Measurements from ENCODE around the gene CACNA1A. TPM values are rescaled to one million over a fixed set of nuclear protein-coding genes. Genes with fewer than 3 reads are reported as not detected.

CACNA1A gene
- total and polyA plus RNA-seq, 2 of the 13 experiments (the other 11 are each of a cell fraction or from before 2014, with no cell fraction given): not detected

DNA sequence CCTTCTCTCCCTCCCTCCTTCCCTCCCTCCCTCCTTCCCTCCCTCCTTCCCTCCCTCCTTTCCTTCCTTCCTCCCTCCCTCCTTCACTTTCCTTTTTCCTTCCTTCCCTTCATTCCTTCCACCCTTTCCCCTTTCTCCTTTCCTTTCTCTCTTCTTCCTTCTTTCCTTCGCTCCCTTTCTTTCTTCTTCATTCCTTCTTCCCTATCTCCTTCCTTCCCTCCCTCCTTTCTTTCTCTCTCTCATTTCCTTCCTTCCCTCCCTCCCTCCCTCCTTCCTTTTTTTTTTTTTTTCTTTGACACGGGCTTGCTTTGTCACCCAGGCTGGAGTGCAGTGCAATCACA, 250.6 kb downstream of the CACNA1A start:
- Histone ChIP-seq H3K4me3 (replicated peaks in 1 of 3; ENCODE audit: insufficient read depth in 1 of 3, low read depth in 2 of 3, low read length in 3 of 3) (no peak overlapping the region), H2AFZ (ENCODE audit: low read length) (no peak overlapping the region), H4K20me1 (ENCODE audit: insufficient read depth, low read length) (no peaks in the 10 kb centered on the region), H3K79me2 (ENCODE audit: insufficient read depth, low read length) (no peaks in the 10 kb centered on the region), H3K4me1 (ENCODE audit: insufficient read depth, low read length) (no peaks in the 10 kb centered on the region), H3K9ac (ENCODE audit: insufficient read depth, low read depth, low read length) (no peak overlapping the region), H3K4me2 (ENCODE audit: low read depth, low read length) (no peak overlapping the region), H3K27me3 (ENCODE audit: control insufficient read depth in 1 of 2, insufficient read depth in 2 of 2, low read length in 2 of 2) (peaks cover 1 to 21% of the 10 kb centered on the region in 2 experiments; a peak in 2 of 5 replicates), H3K9me3 (ENCODE audit: low read length) (no peaks in the 10 kb centered on the region), H3K27ac (ENCODE audit: extremely low read length, insufficient read depth, low read length) (no peak overlapping the region), H3K36me3 (replicated peaks in 1 of 2; ENCODE audit: control insufficient read depth in 1 of 2, insufficient read depth in 2 of 2, low read length in 2 of 2) (no peaks in the 10 kb centered on the region)
- no TSS peak for BruUV-seq (replicated peaks)
- ATAC-seq (no peak), DNase-seq (ENCODE audit: low spot score) (no peak), FAIRE-seq (no peak)
- in situ Hi-C loops (cut with HindIII; ENCODE audit: extremely low pct_ligation_motif_present, low pct_unique_long_range_greater_than_20kb) (no loop called here), intact Hi-C loops (cut with micrococcal nuclease; ENCODE audit: unreplicated experiment) (no loop called here)
- TF ChIP-seq TOPORS (CRISPR knock-in tag; IDR thresholded peaks at IDR 0.05) (no peak), HNRNPK (IDR thresholded peaks at IDR 0.05; ENCODE audit: low read depth, low read length, poor library complexity, severe bottlenecking) (peak; percentile 11), SMC3 (IDR thresholded peaks at IDR 0.05; ENCODE audit: low read length) (no peak)
- 16% methylated on average over 2 of the region's 2 CpGs for WGBS (ENCODE audit: low lambda C conversion rate)
- CTCF ChIA-PET (ENCODE audit: low intra/inter-chr PET ratio, low total read pairs): no interaction called here
- POLR2A ChIA-PET: no interaction called here

DNA sequence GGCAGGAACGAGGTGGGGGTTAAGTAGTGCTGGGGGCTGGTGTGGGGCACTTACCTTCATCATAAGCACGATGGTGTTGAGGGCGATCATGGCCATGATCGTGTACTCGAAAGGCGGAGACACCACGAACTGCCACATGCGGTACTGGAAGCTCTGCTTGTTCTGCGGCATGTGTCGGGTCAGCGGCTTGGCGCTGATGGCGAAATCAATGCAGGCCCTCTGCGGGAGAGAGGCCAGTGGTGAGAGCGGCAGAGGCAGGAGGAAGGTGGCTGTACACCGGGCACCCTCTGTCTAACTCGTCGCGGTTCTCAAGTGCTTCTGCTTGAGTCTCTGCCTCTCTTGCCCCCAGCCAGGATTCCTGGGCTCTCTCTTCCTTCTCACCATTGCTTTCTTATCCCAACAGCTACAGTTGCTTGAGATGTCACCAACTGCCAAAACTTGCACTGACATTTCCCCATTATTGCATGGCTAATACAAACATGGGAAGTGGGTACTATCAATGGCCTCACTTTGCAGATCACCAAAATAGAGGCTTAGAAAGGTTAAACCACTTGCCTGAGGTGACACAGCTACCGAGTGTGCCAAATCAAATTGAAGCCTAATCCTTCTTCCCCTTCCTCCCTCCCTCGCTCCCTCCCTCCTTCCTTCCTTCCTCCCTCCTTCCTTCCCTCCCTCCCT, 251.1 kb downstream of the CACNA1A start:
- Histone ChIP-seq H4K20me1 (ENCODE audit: insufficient read depth, low read length) (no peaks in the 10 kb centered on the region), H3K9ac (ENCODE audit: insufficient read depth, low read depth, low read length) (no peak overlapping the region), H3K27me3 (ENCODE audit: control insufficient read depth in 1 of 2, insufficient read depth in 2 of 2, low read length in 2 of 2) (peaks cover 1 to 21% of the 10 kb centered on the region in 2 experiments; a peak in 2 of 5 replicates), H3K4me1 (ENCODE audit: insufficient read depth, low read length) (no peaks in the 10 kb centered on the region), H3K4me3 (replicated peaks in 1 of 3; ENCODE audit: insufficient read depth in 1 of 3, low read depth in 2 of 3, low read length in 3 of 3) (no peak overlapping the region), H3K27ac (ENCODE audit: extremely low read length, insufficient read depth, low read length) (no peak overlapping the region), H3K79me2 (ENCODE audit: insufficient read depth, low read length) (no peaks in the 10 kb centered on the region), H3K4me2 (ENCODE audit: low read depth, low read length) (no peak overlapping the region), H3K36me3 (replicated peaks in 1 of 2; ENCODE audit: control insufficient read depth in 1 of 2, insufficient read depth in 2 of 2, low read length in 2 of 2) (no peaks in the 10 kb centered on the region), H3K9me3 (ENCODE audit: low read length) (no peaks in the 10 kb centered on the region), H2AFZ (ENCODE audit: low read length) (no peak overlapping the region)
- in situ Hi-C loops (cut with HindIII; ENCODE audit: extremely low pct_ligation_motif_present, low pct_unique_long_range_greater_than_20kb): no loop called here
- ChIA-PET POLR2A (no interaction called here), CTCF (ENCODE audit: low intra/inter-chr PET ratio, low total read pairs) (no interaction called here)
- no TSS peak for BruUV-seq (replicated peaks)
- 24% methylated on average over 20 of the region's 21 CpGs for WGBS (ENCODE audit: low lambda C conversion rate)
- no peak for TF ChIP-seq NFYB (CRISPR knock-in tag; IDR thresholded peaks at IDR 0.05)
- peak; percentile 46 for TF ChIP-seq HNRNPK (IDR thresholded peaks at IDR 0.05; ENCODE audit: low read depth, low read length, poor library complexity, severe bottlenecking)
- TF ChIP-seq, protein P1, sequence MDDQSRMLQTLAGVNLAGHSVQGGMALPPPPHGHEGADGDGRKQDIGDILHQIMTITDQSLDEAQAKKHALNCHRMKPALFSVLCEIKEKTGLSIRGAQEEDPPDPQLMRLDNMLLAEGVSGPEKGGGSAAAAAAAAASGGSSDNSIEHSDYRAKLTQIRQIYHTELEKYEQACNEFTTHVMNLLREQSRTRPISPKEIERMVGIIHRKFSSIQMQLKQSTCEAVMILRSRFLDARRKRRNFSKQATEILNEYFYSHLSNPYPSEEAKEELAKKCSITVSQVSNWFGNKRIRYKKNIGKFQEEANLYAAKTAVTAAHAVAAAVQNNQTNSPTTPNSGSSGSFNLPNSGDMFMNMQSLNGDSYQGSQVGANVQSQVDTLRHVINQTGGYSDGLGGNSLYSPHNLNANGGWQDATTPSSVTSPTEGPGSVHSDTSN (CRISPR knock-in tag; IDR thresholded peaks at IDR 0.05; ENCODE audit: borderline replicate concordance): no peak
- TF ChIP-seq CEBPB (IDR thresholded peaks at IDR 0.05; ENCODE audit: borderline replicate concordance, low read depth, low read length): peak; percentile 32; the same call in 1 of the 2 replicates
- TF ChIP-seq MEIS1 (CRISPR knock-in tag; IDR thresholded peaks at IDR 0.05; ENCODE audit: borderline replicate concordance): no peak
- TF ChIP-seq ZKSCAN1 (IDR thresholded peaks at IDR 0.05; ENCODE audit: low read length): no peak
- peak; percentile 77 for TF ChIP-seq PCBP2 (optimal IDR thresholded peaks at IDR 0.05; ENCODE audit: low read depth, low read length, poor library complexity, severe bottlenecking)
- no peak for TF ChIP-seq ZNF337 (CRISPR knock-in tag; IDR thresholded peaks at IDR 0.05; ENCODE audit: borderline replicate concordance, low read depth)
- TF ChIP-seq KMT2A (CRISPR knock-in tag; IDR thresholded peaks at IDR 0.05): no peak
- TF ChIP-seq, protein P2, sequence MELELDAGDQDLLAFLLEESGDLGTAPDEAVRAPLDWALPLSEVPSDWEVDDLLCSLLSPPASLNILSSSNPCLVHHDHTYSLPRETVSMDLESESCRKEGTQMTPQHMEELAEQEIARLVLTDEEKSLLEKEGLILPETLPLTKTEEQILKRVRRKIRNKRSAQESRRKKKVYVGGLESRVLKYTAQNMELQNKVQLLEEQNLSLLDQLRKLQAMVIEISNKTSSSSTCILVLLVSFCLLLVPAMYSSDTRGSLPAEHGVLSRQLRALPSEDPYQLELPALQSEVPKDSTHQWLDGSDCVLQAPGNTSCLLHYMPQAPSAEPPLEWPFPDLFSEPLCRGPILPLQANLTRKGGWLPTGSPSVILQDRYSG (CRISPR knock-in tag; IDR thresholded peaks at IDR 0.05): no peak
- no peak for TF ChIP-seq ZNF644 (CRISPR knock-in tag; IDR thresholded peaks at IDR 0.05; ENCODE audit: low read depth)
- TF ChIP-seq, protein P3, sequence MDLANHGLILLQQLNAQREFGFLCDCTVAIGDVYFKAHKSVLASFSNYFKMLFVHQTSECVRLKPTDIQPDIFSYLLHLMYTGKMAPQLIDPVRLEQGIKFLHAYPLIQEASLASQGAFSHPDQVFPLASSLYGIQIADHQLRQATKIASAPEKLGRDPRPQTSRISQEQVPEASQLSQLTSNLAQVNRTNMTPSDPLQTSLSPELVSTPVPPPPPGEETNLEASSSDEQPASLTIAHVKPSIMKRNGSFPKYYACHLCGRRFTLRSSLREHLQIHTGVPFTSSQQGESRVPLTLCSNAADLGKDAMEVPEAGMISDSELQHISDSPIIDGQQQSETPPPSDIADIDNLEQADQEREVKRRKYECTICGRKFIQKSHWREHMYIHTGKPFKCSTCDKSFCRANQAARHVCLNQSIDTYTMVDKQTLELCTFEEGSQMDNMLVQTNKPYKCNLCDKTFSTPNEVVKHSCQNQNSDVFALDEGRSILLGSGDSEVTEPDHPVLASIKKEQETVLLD (CRISPR knock-in tag; IDR thresholded peaks at IDR 0.05; ENCODE audit: low read depth): no peak
- no peak for TF ChIP-seq FOXK1 (CRISPR knock-in tag; IDR thresholded peaks at IDR 0.05; ENCODE audit: borderline replicate concordance, low read depth)
- no peak for FAIRE-seq
- DNase-seq (ENCODE audit: low spot score): no peak
- peak; percentile 24; the same call in 2 of the 3 replicates for ATAC-seq
- intact Hi-C loops (cut with micrococcal nuclease; ENCODE audit: unreplicated experiment): no loop called here

Measured in HepG2 (cell line).